Occipital lobe (tissue), 2 donors: Measurements from ENCODE around the gene DCBLD1. TPM values are rescaled to one million over a fixed set of nuclear protein-coding genes. Genes with fewer than 3 reads are reported as not detected.
"Not testable (repeated sequence)": the region's sequence is repeated elsewhere in the genome, so short reads cannot be mapped to it uniquely, and the experiment has no call there.

Source experiments
- DNase-seq: peaks from one replicate; lab custom pipeline; 2025; lab: John Stamatoyannopoulos, UW
- total RNA-seq: library from RNA; depleted of rRNA; stranded (reverse); fragments of >200 nt; gene quantifications from one replicate; pipeline ENCODE4 v1.2.3, GENCODE V29; 2014

DCBLD1 gene
- total RNA-seq, 1 donor from 2014 or later, result 15.3 TPM

- no peak for DNase-seq
Observed at GRCh38 chr6:117497237-117497636, 14.8 kb downstream of the DCBLD1 start.

- DNase-seq, result no peak
Observed at GRCh38 chr6:117498159-117498558, 15.7 kb downstream of the DCBLD1 start.

GRCh38 chr6:117501722-117502121 is 19.2 kb downstream of the DCBLD1 start:
- DNase-seq, result no peak

GRCh38 chr6:117502580-117502979 is 20.1 kb downstream of the DCBLD1 start:
- DNase-seq, result no peak

- no peak for DNase-seq
Observed at GRCh38 chr6:117503211-117503610, 20.7 kb downstream of the DCBLD1 start.

GRCh38 chr6:117504478-117505144 is 22.1 kb downstream of the DCBLD1 start:
- DNase-seq, result no peak

GRCh38 chr6:117505311-117505710 is 22.8 kb downstream of the DCBLD1 start:
- DNase-seq, result no peak

GRCh38 chr6:117506180-117506835 is 23.8 kb downstream of the DCBLD1 start:
- no peak for DNase-seq

- no peak for DNase-seq
Observed at GRCh38 chr6:117506907-117507306, 24.4 kb downstream of the DCBLD1 start.

- no peak for DNase-seq
Observed at GRCh38 chr6:117508450-117508971, 26.0 kb downstream of the DCBLD1 start.

GRCh38 chr6:117509021-117509420 is 26.5 kb downstream of the DCBLD1 start:
- no peak for DNase-seq

GRCh38 chr6:117512056-117512828 is 29.8 kb downstream of the DCBLD1 start:
- no peak for DNase-seq

GRCh38 chr6:117512987-117513573 is 30.6 kb downstream of the DCBLD1 start:
- no peak for DNase-seq

GRCh38 chr6:117513778-117514365 is 31.4 kb downstream of the DCBLD1 start:
- no peak for DNase-seq

GRCh38 chr6:117514655-117515054 is 32.2 kb downstream of the DCBLD1 start:
- DNase-seq, result no peak

GRCh38 chr6:117515326-117515725 is 32.9 kb downstream of the DCBLD1 start:
- DNase-seq, result no peak

- not testable (repeated sequence) for DNase-seq
Observed at GRCh38 chr6:117517995-117518394, 35.5 kb downstream of the DCBLD1 start.

- DNase-seq, result no peak
Observed at GRCh38 chr6:117518870-117519269, 36.4 kb downstream of the DCBLD1 start.

- DNase-seq, result no peak
Observed at GRCh38 chr6:117520603-117521395, 38.3 kb downstream of the DCBLD1 start.

GRCh38 chr6:117521791-117522502 is 39.5 kb downstream of the DCBLD1 start:
- DNase-seq, result no peak
